ENCODE measurements around the gene OR52N2.

The OR52N2 gene

GRCh38 chr11:5808500-5809121 lies at the start of gene OR52N2:
Gene OR52N2, plus strand, starts transcription at chr11:5808924. Its CDS starts 11,412 bp downstream, at chr11:5820336.
- peak; percentile 41 for DNase-seq (ENCODE audit: low read depth)

DNA sequence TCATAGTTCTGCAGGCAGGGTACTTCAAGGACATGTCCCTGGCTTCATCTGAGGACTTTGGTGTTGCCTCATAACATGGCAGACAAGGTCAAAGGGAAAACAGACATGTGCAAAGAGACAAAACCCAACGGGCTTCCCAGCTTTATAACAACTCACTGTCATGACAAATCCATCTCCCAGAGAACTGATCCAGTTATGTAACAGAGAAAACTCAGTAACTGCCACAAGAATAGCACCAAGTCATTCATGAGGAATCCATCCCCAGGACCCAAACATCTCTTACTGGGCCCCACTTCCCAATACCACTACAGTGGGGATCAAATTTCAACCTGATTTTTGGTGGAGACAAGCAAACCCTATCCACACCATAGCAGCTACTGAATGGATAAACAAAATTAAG lies 41.7 kb upstream of the OR52N2 start:
- DNase-seq (ENCODE audit: low read depth): no peak

GRCh38 chr11:5783255-5783654 lies 25.5 kb upstream of the OR52N2 start, which contains the start of gene OR52N5:
Gene OR52N5, minus strand, starts transcription at chr11:5783355. Its CDS starts 4,721 bp downstream, at chr11:5778634.
- no peak for DNase-seq (ENCODE audit: low read depth)

DNA sequence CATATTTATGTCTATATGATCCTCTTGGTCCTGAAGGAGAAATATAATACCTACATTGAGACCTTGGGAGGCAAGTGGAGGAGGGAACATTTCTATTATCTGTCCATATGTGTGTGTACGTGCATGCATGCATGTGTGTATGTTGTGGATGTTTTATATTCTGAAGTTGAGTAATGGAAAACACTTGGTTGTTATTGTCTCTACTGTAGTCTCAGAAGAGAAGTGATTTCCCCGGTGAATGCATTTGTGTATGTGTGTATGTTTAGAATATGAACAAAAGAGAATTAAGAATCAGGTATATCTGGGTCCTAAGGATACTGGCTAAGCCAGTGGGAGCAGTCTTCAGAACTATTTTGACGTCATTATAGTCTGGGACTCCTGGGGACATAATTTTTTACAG lies 17.6 kb upstream of the OR52N2 start, which contains the start of gene OR52N1:
TSS of gene OR52N1 (minus strand) at position 101 of the 400 bp plus-strand sequence. CDS start 2,449 bp downstream, outside the sequence.
- no peak for DNase-seq (ENCODE audit: low read depth)

GRCh38 chr11:5796541-5796940 lies 12.2 kb upstream of the OR52N2 start:
- DNase-seq (ENCODE audit: low read depth): no peak

- DNase-seq (ENCODE audit: low read depth): no peak
Observed at GRCh38 chr11:5803982-5804381, 4.7 kb upstream of the OR52N2 start.

DNA sequence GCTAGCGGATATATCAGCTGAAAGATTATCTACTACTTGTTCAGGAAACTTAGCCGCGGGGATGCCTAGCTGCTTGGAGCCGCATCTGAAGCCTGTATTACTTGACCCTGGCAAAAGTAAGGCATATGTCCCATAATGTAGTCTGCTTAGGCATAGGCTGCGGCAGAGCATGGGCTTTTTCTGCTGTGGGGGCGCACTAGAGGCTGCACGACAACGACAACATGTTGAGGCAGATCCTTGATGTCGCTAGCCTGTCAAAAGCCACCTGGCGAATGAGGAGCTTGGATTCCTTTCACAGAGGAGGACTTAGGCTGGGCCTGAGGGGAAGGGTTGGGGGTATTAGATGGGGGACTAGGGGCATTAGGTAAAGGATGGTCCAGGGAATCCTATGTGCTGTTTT lies 1.1 kb upstream of the OR52N2 start:
- no peak for DNase-seq (ENCODE audit: low read depth)

DNA sequence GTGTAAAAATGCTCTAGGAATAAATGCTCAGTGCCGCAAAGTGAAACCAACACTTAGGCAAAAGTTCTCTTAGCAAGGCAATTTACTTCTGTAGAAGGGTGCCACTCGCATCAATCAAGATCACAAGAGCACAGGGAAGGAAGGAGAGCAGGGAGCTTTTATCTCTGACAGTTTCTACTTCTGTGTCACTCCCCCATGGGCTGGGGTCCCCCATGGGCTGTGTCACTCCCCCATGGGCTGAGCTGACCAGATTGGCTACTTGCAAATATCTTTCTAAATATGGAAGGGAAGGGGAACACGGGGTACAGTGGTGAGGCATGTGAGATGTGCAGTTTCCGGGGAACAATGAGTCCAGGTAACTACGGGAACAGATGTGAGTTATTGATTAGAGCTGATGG lies 397 bp downstream of the OR52N2 start:
- DNase-seq (ENCODE audit: low read depth): no peak

- DNase-seq (ENCODE audit: low read depth): no peak
Observed at GRCh38 chr11:5809905-5810795, 1.4 kb downstream of the OR52N2 start.

DNA sequence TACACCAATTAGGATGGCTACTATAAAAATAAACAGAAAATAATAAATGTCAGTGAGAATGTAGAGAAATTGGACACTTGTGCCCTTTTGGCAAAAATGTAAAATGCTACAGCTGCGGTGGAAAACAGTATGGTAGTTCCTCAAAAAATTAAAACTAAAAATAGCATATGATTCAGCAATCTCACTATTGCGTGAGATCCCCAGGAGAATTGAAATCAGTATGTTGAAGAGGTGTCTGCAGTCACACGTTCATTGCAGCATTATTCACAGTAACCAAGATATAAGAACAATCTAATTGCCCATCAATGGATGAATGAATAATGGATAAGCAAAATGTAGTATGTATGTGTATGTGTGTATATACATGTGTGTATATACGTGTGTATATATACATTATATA lies 6.8 kb downstream of the OR52N2 start:
- no peak for DNase-seq (ENCODE audit: low read depth)

DNA sequence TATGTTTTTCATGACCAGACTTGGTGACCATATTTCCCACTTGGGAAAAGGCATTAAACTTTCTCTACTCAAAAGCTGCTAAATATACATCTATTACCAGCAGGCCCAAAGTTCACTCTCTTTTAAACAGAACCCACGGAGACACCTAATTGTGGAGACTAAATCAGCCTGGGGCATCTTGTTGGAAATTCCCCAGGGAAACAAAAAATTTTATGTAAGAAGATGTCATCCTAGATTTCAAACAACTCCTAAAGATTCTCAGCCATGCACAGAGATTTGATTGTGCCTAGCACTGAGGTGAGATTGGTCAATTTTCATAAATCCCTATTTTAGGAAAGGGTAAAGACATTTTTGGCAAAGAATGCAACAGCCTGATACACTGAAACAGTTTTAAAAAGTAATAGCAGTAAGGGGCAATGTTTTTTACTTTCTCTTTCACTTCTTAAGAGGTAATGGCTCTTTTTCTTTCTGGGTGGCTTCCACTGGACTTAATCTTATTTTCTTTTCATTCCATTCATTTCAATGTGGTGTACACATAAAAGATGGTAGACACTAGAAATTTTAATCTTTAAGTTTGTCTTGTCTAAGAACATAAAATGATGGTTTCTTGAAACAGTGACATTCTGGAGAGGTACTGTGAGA lies 9.6 kb downstream of the OR52N2 start:
- DNase-seq (ENCODE audit: low read depth): no peak

DNA sequence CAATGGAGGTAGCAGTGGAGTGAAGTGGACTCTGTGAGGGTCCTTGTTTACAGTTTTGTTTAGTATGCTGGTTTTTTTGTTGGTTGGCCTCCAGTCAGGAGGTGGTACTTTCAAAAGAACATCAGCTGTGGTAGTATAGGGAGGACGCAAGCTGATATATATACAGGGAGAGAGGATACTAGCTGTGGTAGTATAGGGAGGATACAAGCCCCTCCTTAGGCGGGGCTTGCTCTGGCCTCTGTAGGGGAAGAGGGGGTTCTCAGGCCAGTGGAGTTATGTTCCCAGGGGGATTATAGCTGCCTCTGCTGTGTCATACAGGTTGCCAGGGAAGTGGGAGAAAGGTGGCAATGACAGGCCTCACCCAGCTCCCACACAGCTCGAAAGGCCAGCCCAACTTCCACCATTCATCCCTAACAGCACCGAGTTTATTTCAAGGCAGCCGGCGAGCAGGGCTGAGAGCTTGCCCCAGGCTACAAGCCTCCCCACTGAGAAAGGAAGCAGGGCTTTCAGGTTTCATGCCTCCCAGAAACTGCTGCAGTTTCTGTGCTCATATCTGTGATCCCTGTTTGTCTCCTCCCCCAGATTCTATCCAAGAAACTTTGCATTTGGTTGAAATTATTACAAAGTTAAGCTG lies 22.6 kb downstream of the OR52N2 start:
- DNase-seq (ENCODE audit: low read depth): no peak

DNA sequence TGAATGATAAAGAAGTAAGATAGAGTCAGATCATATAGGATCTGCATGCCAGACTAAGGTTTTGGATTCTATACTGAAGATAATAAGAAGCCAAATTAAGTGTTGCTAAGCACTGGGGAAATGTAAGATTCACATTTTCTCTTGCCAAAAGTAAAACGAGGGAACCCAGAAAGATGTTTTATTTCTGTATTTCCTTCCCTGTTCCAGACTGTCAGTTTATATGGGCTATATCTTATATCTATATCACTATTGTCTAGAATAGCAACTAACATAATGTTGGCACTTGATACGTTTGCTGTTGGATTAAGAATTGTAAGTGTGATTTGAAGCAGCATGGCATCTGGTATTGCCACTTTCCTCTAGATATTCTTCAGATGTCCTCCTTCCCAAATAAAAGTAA lies 24.7 kb downstream of the OR52N2 start:
- DNase-seq (ENCODE audit: low read depth): no peak

- no peak for DNase-seq (ENCODE audit: low read depth)
Observed at GRCh38 chr11:5837695-5838094, 29.0 kb downstream of the OR52N2 start.

GRCh38 chr11:5841797-5842196 lies 33.1 kb downstream of the OR52N2 start, which contains the start of gene OR52E6:
Gene OR52E6, minus strand, starts transcription at chr11:5841897. Its CDS starts 0 bp downstream, at chr11:5841897.
- DNase-seq (ENCODE audit: low read depth): no peak

GRCh38 chr11:5846701-5847100 lies 38.0 kb downstream of the OR52N2 start:
- no peak for DNase-seq (ENCODE audit: low read depth)

DNA sequence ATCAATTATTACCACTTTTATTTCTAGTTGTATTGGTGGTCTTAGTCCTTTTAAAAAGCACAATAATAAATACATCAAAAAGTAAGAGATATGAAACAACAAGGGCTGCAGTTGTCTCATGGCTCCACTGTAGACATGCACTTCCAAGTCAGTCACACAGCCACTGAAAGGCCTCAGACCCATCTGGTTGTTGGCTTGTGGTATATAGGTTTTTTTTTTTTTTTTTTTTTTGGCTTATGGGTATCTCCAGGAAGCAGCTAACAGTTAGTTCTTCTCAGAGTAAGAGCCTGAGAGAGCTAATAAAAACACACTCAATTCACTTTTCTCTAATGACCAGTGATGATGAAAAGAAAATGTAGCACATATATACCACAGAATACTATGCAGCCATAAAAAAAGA lies 39.0 kb downstream of the OR52N2 start:
- no peak for DNase-seq (ENCODE audit: low read depth)

GRCh38 chr11:5851002-5851401 lies 42.3 kb downstream of the OR52N2 start:
- DNase-seq (ENCODE audit: low read depth): no peak

DNA sequence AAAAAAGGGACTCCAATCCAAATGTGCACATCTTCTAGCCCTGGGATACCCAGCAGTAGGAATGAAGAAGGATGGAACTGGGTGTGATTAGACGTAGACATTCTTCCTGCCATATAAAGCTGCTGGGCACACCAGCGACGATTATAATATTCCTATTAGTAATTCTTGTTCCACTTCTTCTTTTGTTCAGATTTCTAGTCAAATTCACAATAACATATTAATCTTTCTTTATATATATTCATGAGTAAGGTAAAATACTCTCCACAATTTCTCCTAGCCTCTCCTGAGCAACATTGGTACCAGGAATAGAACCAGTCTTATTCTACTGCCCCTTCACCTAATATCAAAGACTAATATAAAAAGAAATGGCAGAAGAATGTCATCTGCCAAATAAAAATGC lies 48.9 kb downstream of the OR52N2 start, which contains the start of gene OR52E8:
TSS of gene OR52E8 (minus strand) at position 101 of the 400 bp plus-strand sequence. CDS start at position 101, 0 bp downstream.
- no peak for DNase-seq (ENCODE audit: low read depth)

GRCh38 chr11:5865826-5866225 lies 57.1 kb downstream of the OR52N2 start:
- DNase-seq (ENCODE audit: low read depth): no peak

Data from activated T-helper 1 cell treated with Interleukin-2 at 50 U/mL for 16 hours (primary cell).